GM23248 (cell line): Measurements from ENCODE around the gene CCDC92.

ENCODE experiments used
- EZH2 ChIP-seq: fragments of 200-600 bp; sonication (generic); IDR thresholded peaks from 2 replicates; pipeline ENCODE4 v1.6.1; 2018; ENCODE audit warnings: antibody characterized with exemption, mild to moderate bottlenecking; ENCODE audit not compliant: insufficient read depth, poor library complexity, severe bottlenecking
- EZH2phosphoT487 ChIP-seq: fragments of 200-600 bp; sonication (generic); IDR thresholded peaks from 2 replicates; pipeline ENCODE4 v1.6.1; 2018; ENCODE audit warnings: antibody characterized with exemption, moderate library complexity, mild to moderate bottlenecking, low read depth; ENCODE audit not compliant: insufficient read depth

DNA sequence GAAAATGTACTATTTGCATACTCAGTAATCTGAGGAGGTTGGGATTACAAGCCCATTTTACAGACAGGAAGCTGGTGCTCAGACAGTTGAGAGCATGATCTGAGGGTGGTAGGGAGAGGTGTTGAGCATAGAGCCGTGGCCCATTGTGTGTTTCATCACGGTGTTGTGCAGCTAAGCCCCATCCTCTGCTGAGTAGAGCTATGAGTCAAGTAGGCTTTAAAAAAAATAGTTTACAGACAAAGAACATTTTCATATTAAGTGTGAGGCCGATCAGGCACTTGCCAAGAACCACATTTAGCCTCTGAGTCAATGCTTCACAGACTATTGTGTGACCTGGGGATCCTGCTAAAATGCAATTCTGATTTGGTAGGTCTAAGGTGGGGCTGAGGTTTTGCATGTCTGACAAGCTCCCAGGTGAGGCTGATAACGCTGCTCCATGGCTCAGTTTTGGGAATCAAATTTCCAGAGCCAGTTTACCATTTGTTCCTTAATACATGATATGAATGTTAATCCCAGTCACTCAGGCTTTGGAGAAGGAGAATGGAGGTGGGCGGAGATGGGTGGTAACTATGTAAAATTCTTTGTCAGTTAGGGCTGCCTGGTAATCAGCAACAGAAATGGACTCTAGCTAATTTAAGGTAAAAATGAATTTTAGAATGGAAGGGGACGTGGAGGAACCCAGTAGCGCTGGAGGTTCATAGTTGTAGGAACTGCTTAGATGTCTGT is 22.6 kb upstream of the CCDC92 start:
- TF ChIP-seq EZH2 = no peak
- TF ChIP-seq EZH2phosphoT487 = no peak
